OCI-LY3 (cell line): ENCODE data around the gene GABPA.
A peak's percentile ranks its signal among the peaks of the same experiment; 100 is the strongest.

Experiments used
- H2AFZ ChIP-seq: fragments of 200-600, 300-600 bp; shearing (Covaris generic); 2 replicates; pipeline ENCODE4 v1.6.0; 2014; ENCODE audit warnings: antibody characterized with exemption, low read depth, low read length
- H3K27ac ChIP-seq: fragments of 200-600, 300-600 bp; sonication (generic); 2 replicates; pipeline ENCODE4 v1.5.1; 2014; ENCODE audit warnings: mild to moderate bottlenecking, low read length, moderate library complexity, mixed read lengths
- H3K27me3 ChIP-seq: fragments of 200-600, 300-600 bp; sonication (generic); 2 replicates; pipeline ENCODE4 v1.6.1; 2014; ENCODE audit warnings: low read depth, low read length, mixed read lengths
- H3K36me3 ChIP-seq: fragments of 200-600, 300-600 bp; sonication (generic); replicated peaks from 2 replicates; pipeline ENCODE3; 2014; ENCODE audit warnings: low read depth, low read length, mixed read lengths
- H3K4me1 ChIP-seq: fragments of 300-600, 200-600 bp; sonication (generic); 2 replicates; pipeline ENCODE4 v1.6.1; 2014; ENCODE audit warnings: low read length, mixed read lengths
- H3K4me2 ChIP-seq: fragments of 200-600, 300-600 bp; sonication (generic); 2 replicates; pipeline ENCODE4 v1.6.1; 2014; ENCODE audit warnings: low read length, mixed read lengths
- H3K4me3 ChIP-seq: fragments of 300-600, 200-600 bp; sonication (generic); 2 replicates; pipeline ENCODE4 v1.5.1; 2014; ENCODE audit warnings: antibody characterized with exemption, mild to moderate bottlenecking, low read length, moderate library complexity
- H3K79me2 ChIP-seq: fragments of 300-600, 200-600 bp; shearing (Covaris generic); 2 replicates; pipeline ENCODE4 v1.6.1; 2014; ENCODE audit warnings: mild to moderate bottlenecking, low read length, mixed read lengths
- H3K9ac ChIP-seq: fragments of 300-600, 200-600 bp; shearing (Covaris generic); 2 replicates; pipeline ENCODE4 v1.6.0; 2014; ENCODE audit warnings: mild to moderate bottlenecking, low read length, moderate library complexity
- H3K9me3 ChIP-seq: fragments of 200-600, 300-600 bp; shearing (Covaris generic); 2 replicates; pipeline ENCODE4 v1.6.1; 2014; ENCODE audit warnings: low read length, mixed read lengths; ENCODE audit not compliant: insufficient read depth
- H4K20me1 ChIP-seq: fragments of 200-600, 300-600 bp; sonication (generic); 2 replicates; pipeline ENCODE4 v1.6.1; 2016; ENCODE audit warnings: low read length, mixed read lengths; ENCODE audit not compliant: insufficient read depth
- EZH2phosphoT487 ChIP-seq: fragments of 200-600 bp; shearing (Covaris generic); IDR thresholded peaks from 2 replicates; pipeline ENCODE4 v1.6.1; 2018; ENCODE audit warnings: antibody characterized with exemption, mixed run types, low read depth
- TF ChIP-seq, protein P1 (sequence below): fragments of 200-600, 300-600 bp; sonication (generic); IDR thresholded peaks from 2 replicates; pipeline ENCODE4 v1.5.1; 2014; ENCODE audit warnings: antibody characterized with exemption, low read length, low read depth

The GABPA gene

DNA sequence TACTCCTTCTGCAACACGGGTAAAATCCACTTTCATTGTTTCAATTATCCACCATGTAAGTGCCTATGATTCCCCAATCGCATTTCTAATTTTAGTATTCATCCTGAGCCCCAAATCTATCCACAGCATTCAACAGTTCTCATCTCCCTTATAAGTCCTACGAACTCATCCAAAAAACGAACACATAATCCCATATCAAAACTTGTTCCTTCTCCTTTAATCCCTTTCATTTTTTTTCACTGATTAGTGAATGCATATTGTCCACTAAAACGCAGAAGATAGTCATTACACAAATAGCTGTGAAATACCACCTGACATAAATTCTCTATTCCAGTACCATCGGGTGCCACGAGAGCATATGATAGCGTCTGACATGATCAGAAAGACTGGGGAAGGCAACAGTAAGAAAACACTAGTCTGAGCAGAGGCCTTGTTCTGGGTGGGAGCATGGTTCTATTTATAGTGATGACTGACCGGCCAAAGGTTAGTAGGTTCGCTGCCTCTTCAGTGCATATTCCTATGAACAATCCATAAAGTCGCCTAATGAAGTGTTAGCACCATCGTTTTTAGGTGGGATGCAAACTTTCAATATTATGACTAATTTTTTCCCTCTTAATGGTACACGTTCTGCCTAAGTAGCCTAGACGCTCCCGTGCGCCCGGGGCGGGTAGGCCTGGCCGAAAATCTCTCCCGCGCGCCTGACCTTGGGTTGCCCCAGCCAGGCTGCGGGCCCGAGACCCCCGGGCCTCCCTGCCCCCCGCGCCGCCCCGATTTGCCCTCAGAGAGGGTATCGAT lies 716 bp upstream of the GABPA start:
- H3K9me3 ChIP-seq, result no peaks in the 10 kb centered on the region
- TF ChIP-seq, protein P1, sequence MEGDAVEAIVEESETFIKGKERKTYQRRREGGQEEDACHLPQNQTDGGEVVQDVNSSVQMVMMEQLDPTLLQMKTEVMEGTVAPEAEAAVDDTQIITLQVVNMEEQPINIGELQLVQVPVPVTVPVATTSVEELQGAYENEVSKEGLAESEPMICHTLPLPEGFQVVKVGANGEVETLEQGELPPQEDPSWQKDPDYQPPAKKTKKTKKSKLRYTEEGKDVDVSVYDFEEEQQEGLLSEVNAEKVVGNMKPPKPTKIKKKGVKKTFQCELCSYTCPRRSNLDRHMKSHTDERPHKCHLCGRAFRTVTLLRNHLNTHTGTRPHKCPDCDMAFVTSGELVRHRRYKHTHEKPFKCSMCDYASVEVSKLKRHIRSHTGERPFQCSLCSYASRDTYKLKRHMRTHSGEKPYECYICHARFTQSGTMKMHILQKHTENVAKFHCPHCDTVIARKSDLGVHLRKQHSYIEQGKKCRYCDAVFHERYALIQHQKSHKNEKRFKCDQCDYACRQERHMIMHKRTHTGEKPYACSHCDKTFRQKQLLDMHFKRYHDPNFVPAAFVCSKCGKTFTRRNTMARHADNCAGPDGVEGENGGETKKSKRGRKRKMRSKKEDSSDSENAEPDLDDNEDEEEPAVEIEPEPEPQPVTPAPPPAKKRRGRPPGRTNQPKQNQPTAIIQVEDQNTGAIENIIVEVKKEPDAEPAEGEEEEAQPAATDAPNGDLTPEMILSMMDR, result no peak
- TF ChIP-seq EZH2phosphoT487, result no peak
- peak overlapping the region; percentile 89 for H3K4me2 ChIP-seq
- peaks cover 82% of the 10 kb centered on the region for H3K79me2 ChIP-seq
- H3K4me1 ChIP-seq, result peaks cover 16% of the 10 kb centered on the region
- H3K9ac ChIP-seq, result peak overlapping the region; percentile 92
- peak overlapping the region; percentile 73 for H3K27ac ChIP-seq
- peak overlapping the region; percentile 97 for H3K4me3 ChIP-seq
- 0 out of 2 replicates have a peak overlapping the region, but pooled peaks have one; percentile 34 for H2AFZ ChIP-seq
- H4K20me1 ChIP-seq, result 0 out of 2 replicates have a peak, but pooled peaks cover 4% of the 10 kb centered on the region
- peaks cover 10% of the 10 kb centered on the region for H3K36me3 ChIP-seq
- no peaks in the 10 kb centered on the region for H3K27me3 ChIP-seq

DNA sequence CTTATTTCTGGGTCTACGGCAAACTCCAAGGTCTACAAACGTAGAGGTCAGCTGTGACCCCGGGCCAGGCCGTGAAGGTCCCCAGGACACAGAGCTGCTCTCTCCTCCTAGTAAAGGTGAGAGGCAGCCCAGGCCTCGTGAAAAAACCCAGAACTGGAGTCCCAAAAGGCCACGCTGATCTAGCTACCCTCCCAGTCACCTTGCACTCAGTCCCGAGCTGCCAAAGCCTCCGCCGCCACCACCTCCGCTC lies 193 bp upstream of the GABPA start:
- H3K79me2 ChIP-seq, result peaks cover 87% of the 10 kb centered on the region
- peak overlapping the region; percentile 89 for H3K4me2 ChIP-seq
- no peaks in the 10 kb centered on the region for H3K9me3 ChIP-seq
- no peaks in the 10 kb centered on the region for H3K27me3 ChIP-seq
- H4K20me1 ChIP-seq, result 0 out of 2 replicates have a peak, but pooled peaks cover 4% of the 10 kb centered on the region
- peak overlapping the region; percentile 73 for H3K27ac ChIP-seq
- peak overlapping the region; percentile 92 for H3K9ac ChIP-seq
- H2AFZ ChIP-seq, result 0 out of 2 replicates have a peak overlapping the region, but pooled peaks have one; percentile 34
- H3K4me3 ChIP-seq, result peak overlapping the region; percentile 97
- H3K4me1 ChIP-seq, result peaks cover 16% of the 10 kb centered on the region
- TF ChIP-seq, protein P1, result no peak
- no peak for TF ChIP-seq EZH2phosphoT487
- H3K36me3 ChIP-seq, result peaks cover 6% of the 10 kb centered on the region

DNA sequence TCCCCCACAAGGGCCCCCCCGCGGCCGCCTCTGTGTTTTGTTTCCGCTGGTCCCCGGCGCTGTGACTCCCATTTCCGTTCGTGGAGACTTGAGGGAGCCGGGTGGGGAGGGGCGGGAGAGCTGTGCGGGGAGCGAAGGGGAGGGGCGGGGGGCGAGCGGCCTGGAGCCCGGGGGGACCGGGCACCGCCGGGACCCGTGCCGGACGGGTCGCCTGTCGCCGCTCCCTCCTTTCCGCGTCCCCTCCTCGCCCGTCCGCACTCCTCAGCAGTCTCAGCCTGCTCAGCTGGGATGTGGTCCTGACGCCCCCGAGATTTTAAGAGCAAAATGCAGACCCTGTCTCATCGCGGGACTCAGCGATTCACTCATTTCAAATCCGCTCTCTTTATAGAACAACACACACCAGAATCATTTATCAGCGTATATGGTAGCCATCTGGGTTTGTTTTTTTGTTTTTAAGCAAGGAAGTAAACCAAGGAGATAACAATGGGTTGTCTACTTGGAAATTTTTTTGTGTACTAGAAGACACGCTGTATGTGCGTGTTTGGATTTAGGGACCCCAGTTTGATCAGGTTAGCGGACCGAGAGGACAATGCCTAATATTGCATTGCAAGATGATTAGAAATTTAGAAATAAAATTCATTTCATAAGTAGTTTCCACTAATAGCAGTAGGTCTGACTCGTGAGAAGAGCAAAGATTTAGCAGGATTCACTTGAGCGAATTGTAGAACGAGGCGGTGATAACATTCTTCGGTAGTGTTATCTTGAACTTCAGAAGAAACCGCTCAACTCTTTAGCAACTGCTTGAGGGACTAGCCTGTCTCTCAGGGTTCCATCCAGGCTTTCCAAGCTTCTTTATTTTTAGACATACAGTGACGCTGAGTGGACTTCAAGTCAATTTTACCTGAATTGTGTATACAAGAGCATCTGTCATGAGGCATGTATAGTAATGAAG lies 1.1 kb downstream of the GABPA start:
- Histone ChIP-seq H2AFZ (peak overlapping the region; percentile 98; the same call in 1 of the 2 replicates), H4K20me1 (0 out of 2 replicates have a peak, but pooled peaks cover 4% of the 10 kb centered on the region), H3K27ac (peak overlapping the region; percentile 97), H3K27me3 (no peaks in the 10 kb centered on the region), H3K36me3 (no peaks in the 10 kb centered on the region), H3K4me2 (peak overlapping the region; percentile 98), H3K79me2 (peaks cover 91% of the 10 kb centered on the region), H3K9ac (peak overlapping the region; percentile 96), H3K4me1 (peaks cover 16% of the 10 kb centered on the region), H3K4me3 (peak overlapping the region; percentile 97), H3K9me3 (no peaks in the 10 kb centered on the region)
- TF ChIP-seq, protein P1, result no peak
- no peak for TF ChIP-seq EZH2phosphoT487

DNA sequence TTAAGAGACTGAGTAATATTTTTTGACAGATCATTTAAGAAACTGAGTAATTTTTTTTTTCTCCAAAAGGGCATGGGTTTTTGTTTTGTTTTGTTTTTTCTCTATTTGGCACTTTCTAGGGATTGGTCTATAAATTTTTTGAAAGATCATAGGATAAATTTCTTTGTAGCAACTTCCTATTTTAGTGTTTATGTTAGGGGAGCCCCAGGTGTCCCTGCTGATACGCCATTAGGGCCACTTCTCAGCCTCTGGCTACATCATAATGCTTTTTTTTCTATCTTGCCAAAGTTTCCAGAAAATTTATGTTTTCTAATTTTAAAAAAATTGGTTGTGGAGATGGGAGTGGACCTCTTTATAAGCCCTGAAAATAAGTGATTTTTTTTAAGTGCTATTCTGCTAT lies 2.6 kb downstream of the GABPA start:
- H3K79me2 ChIP-seq, result peaks cover 80% of the 10 kb centered on the region
- H3K36me3 ChIP-seq, result no peaks in the 10 kb centered on the region
- peak overlapping the region; percentile 98; the same call in 1 of the 2 replicates for H3K4me2 ChIP-seq
- H3K9me3 ChIP-seq, result no peaks in the 10 kb centered on the region
- no peak overlapping the region for H2AFZ ChIP-seq
- no peak overlapping the region for H3K4me3 ChIP-seq
- 0 out of 2 replicates have a peak, but pooled peaks cover 4% of the 10 kb centered on the region for H4K20me1 ChIP-seq
- H3K4me1 ChIP-seq, result peaks cover 16% of the 10 kb centered on the region
- TF ChIP-seq EZH2phosphoT487, result no peak
- TF ChIP-seq, protein P1, result no peak
- no peaks in the 10 kb centered on the region for H3K27me3 ChIP-seq
- no peak overlapping the region for H3K9ac ChIP-seq
- H3K27ac ChIP-seq, result no peak overlapping the region
